Cerebellar cortex (tissue), 1 donor: ENCODE data around the gene AIMP1.

Source experiments
- DNase-seq: peaks from one replicate; pipeline ENCODE4 v3.0.0-alpha.2; 2015; ENCODE audit warnings: low spot score

Gene AIMP1

GRCh38 chr4:106315968-106316772, at the start of gene AIMP1, which contains the start of gene TBCK:
Gene AIMP1 (plus strand): TSS chr4:106316550. CDS start chr4:106325010, 8,460 bp downstream.
Gene TBCK (minus strand): TSS chr4:106316209. CDS start chr4:106308960, 7,249 bp downstream.
- DNase-seq, result peak; percentile 95

- DNase-seq, result no peak
Measured at GRCh38 chr4:106268786-106269185, 47.6 kb upstream of the AIMP1 start.

GRCh38 chr4:106269711-106270110, 46.6 kb upstream of the AIMP1 start:
- no peak for DNase-seq

- no peak for DNase-seq
Measured at GRCh38 chr4:106270736-106271135, 45.6 kb upstream of the AIMP1 start.

- no peak for DNase-seq
Measured at GRCh38 chr4:106273831-106274230, 42.5 kb upstream of the AIMP1 start.

GRCh38 chr4:106277140-106277675, 39.1 kb upstream of the AIMP1 start:
- DNase-seq, result no peak

GRCh38 chr4:106284227-106284626, 32.1 kb upstream of the AIMP1 start:
- DNase-seq, result no peak

- no peak for DNase-seq
Measured at GRCh38 chr4:106286611-106287010, 29.7 kb upstream of the AIMP1 start.

GRCh38 chr4:106287353-106287969, 28.9 kb upstream of the AIMP1 start:
- no peak for DNase-seq

- DNase-seq, result no peak
Measured at GRCh38 chr4:106289737-106290136, 26.6 kb upstream of the AIMP1 start.

GRCh38 chr4:106291678-106292077, 24.7 kb upstream of the AIMP1 start:
- DNase-seq, result no peak

GRCh38 chr4:106294062-106294461, 22.3 kb upstream of the AIMP1 start:
- DNase-seq, result no peak

GRCh38 chr4:106297245-106298035, 18.9 kb upstream of the AIMP1 start:
- no peak for DNase-seq

GRCh38 chr4:106299977-106300376, 16.4 kb upstream of the AIMP1 start:
- DNase-seq, result no peak

- DNase-seq, result no peak
Measured at GRCh38 chr4:106301393-106302061, 14.8 kb upstream of the AIMP1 start.

- no peak for DNase-seq
Measured at GRCh38 chr4:106302062-106302438, 14.3 kb upstream of the AIMP1 start.

- no peak for DNase-seq
Measured at GRCh38 chr4:106303548-106304281, 12.6 kb upstream of the AIMP1 start.

- DNase-seq, result no peak
Measured at GRCh38 chr4:106304632-106305031, 11.7 kb upstream of the AIMP1 start.

GRCh38 chr4:106305435-106306055, 10.8 kb upstream of the AIMP1 start:
- no peak for DNase-seq

GRCh38 chr4:106306561-106306960, 9.8 kb upstream of the AIMP1 start:
- no peak for DNase-seq

- DNase-seq, result no peak
Measured at GRCh38 chr4:106312377-106312776, 4.0 kb upstream of the AIMP1 start.
